Ishikawa (cell line): Measurements from ENCODE around the gene MAP3K21.

Source experiments
- CEBPB ChIP-seq: IDR thresholded peaks from 2 replicates; pipeline ENCODE4 v1.6.1; 2012
- CREB1 ChIP-seq: IDR thresholded peaks from 2 replicates; pipeline ENCODE4 v1.6.1; 2012; ENCODE audit warnings: low read depth
- EGR1 ChIP-seq: IDR thresholded peaks from 2 replicates; pipeline ENCODE4 v1.6.1; 2012
- EP300 ChIP-seq: IDR thresholded peaks from 2 replicates; pipeline ENCODE4 v1.6.1; 2012; ENCODE audit warnings: borderline replicate concordance
- FOXM1 ChIP-seq: IDR thresholded peaks from 2 replicates; pipeline ENCODE4 v1.6.1; 2012; ENCODE audit warnings: low read depth, borderline replicate concordance
- NFIC ChIP-seq: IDR thresholded peaks from 2 replicates; pipeline ENCODE4 v1.6.1; 2012
- RAD21 ChIP-seq: IDR thresholded peaks from 2 replicates; pipeline ENCODE4 v1.6.1; 2012; ENCODE audit warnings: low read depth
- TAF1 ChIP-seq: IDR thresholded peaks from 2 replicates; pipeline ENCODE4 v1.6.1; 2012; ENCODE audit warnings: low read depth, mild to moderate bottlenecking
- TCF12 ChIP-seq: IDR thresholded peaks from 2 replicates; pipeline ENCODE4 v1.6.1; 2012; ENCODE audit warnings: low read depth
- TEAD4 ChIP-seq: IDR thresholded peaks from 2 replicates; pipeline ENCODE4 v1.6.1; 2012
- YY1 ChIP-seq: IDR thresholded peaks from 2 replicates; pipeline ENCODE4 v1.6.1; 2012; ENCODE audit warnings: low read depth
- ZBTB7A ChIP-seq: IDR thresholded peaks from 2 replicates; pipeline ENCODE4 v1.6.1; 2012; ENCODE audit warnings: low read depth
- TF ChIP-seq, protein P1 (sequence below): IDR thresholded peaks from 2 replicates; pipeline ENCODE4 v1.6.1; 2012
- TF ChIP-seq, protein P2 (sequence below): IDR thresholded peaks from 2 replicates; pipeline ENCODE4 v1.6.1; 2012
- TF ChIP-seq, protein P3 (sequence below): IDR thresholded peaks from 2 replicates; pipeline ENCODE4 v1.6.1; 2012; ENCODE audit warnings: low read depth, mild to moderate bottlenecking

Gene MAP3K21

DNA sequence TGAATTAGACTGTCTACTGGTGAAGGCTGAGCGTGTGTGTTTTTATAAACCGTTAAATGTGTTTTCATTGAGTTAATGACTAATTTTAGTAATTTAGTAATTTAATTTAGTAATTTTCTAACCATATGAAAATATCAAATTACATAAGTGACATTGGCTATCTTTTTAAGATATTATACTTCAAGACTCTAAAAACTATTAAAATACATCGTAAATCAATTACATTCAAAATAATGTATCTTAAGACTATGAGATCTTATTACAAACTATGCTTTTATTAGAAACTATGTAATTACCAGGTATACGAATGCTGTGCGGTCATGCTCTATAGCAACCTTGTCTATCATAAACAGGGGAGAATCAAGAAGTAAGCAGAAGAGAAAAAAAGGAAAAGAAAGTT is 21.6 kb downstream of the MAP3K21 start:
- no peak for TF ChIP-seq RAD21
- no peak for TF ChIP-seq FOXM1
- TF ChIP-seq CEBPB: no peak
- TF ChIP-seq ZBTB7A: no peak
- TF ChIP-seq EP300: no peak
- TF ChIP-seq CREB1: no peak
- TF ChIP-seq TCF12: no peak
- no peak for TF ChIP-seq TAF1
- TF ChIP-seq, protein P1, sequence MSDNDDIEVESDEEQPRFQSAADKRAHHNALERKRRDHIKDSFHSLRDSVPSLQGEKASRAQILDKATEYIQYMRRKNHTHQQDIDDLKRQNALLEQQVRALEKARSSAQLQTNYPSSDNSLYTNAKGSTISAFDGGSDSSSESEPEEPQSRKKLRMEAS: no peak
- TF ChIP-seq, protein P2, sequence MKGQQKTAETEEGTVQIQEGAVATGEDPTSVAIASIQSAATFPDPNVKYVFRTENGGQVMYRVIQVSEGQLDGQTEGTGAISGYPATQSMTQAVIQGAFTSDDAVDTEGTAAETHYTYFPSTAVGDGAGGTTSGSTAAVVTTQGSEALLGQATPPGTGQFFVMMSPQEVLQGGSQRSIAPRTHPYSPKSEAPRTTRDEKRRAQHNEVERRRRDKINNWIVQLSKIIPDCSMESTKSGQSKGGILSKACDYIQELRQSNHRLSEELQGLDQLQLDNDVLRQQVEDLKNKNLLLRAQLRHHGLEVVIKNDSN: no peak
- no peak for TF ChIP-seq YY1
- TF ChIP-seq, protein P3, sequence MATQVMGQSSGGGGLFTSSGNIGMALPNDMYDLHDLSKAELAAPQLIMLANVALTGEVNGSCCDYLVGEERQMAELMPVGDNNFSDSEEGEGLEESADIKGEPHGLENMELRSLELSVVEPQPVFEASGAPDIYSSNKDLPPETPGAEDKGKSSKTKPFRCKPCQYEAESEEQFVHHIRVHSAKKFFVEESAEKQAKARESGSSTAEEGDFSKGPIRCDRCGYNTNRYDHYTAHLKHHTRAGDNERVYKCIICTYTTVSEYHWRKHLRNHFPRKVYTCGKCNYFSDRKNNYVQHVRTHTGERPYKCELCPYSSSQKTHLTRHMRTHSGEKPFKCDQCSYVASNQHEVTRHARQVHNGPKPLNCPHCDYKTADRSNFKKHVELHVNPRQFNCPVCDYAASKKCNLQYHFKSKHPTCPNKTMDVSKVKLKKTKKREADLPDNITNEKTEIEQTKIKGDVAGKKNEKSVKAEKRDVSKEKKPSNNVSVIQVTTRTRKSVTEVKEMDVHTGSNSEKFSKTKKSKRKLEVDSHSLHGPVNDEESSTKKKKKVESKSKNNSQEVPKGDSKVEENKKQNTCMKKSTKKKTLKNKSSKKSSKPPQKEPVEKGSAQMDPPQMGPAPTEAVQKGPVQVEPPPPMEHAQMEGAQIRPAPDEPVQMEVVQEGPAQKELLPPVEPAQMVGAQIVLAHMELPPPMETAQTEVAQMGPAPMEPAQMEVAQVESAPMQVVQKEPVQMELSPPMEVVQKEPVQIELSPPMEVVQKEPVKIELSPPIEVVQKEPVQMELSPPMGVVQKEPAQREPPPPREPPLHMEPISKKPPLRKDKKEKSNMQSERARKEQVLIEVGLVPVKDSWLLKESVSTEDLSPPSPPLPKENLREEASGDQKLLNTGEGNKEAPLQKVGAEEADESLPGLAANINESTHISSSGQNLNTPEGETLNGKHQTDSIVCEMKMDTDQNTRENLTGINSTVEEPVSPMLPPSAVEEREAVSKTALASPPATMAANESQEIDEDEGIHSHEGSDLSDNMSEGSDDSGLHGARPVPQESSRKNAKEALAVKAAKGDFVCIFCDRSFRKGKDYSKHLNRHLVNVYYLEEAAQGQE: no peak
- TF ChIP-seq NFIC: no peak
- TF ChIP-seq EGR1: no peak
- TF ChIP-seq TEAD4: no peak

DNA sequence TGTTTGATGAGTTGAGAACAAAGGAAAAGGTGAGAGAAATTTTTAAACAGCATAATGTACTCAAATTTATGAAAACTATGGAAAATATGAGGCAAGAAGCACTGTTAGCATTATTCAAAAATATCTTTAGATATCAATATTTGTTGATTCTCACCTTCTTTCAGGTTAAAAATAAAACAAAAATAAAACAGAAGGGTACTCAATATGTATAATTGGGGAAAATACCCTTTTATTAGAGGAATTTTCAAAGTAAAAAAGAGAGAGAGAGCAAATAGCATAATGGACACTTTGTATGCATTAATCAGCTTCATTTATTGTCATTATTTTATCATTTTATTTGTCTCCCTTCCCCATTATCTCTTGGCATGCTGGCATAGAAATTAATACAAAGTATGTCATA is 27.5 kb downstream of the MAP3K21 start:
- TF ChIP-seq CREB1 (no peak), TEAD4 (no peak), CEBPB (no peak), EP300 (no peak)
- TF ChIP-seq, protein P2: no peak
- TF ChIP-seq, protein P1: no peak
- TF ChIP-seq, protein P3: no peak

DNA sequence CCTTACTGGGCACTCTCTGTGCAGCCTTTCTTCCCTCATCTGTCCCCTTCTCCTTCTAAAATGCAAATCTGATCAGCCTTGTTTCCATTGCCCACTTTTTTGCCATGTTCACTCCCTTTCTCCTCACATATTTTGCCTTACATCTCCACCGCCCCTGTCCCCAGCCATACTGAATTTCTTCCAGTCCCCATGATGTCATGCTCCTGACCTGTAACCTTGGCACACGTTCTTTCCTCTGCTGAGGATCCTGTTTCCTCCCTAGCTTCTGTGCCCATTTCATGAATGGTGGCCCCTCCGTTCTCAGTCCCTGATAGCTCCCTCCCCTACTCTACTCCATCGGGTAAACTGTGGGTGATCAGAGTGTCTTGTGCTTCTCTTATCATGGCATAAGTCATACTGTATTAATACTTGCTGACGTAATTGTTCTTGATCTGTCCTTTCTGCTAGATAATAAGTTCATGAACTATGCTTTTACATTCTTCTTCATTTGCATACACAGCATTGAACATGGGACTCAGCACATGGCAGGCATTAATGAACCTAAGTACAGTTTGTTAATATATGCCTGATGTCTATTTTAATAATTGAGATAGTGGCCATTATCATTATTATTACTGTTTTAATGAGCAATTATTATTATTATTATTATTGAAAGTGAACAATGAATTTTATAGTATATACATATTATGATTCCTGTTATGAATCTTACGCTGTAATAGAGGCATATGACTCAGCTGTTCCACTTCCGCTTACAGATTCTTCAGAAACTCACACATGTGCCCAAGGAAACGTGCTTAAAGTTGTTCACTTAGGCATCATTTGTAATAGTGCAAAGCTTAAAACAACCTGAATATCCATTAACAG is 28.5 kb downstream of the MAP3K21 start:
- TF ChIP-seq, protein P2: no peak
- TF ChIP-seq TAF1 (no peak), ZBTB7A (no peak), TCF12 (no peak), RAD21 (no peak), TEAD4 (no peak), NFIC (no peak), CEBPB (no peak), EGR1 (no peak), CREB1 (no peak), YY1 (no peak), EP300 (no peak), FOXM1 (no peak)
- TF ChIP-seq, protein P1: no peak
- TF ChIP-seq, protein P3: no peak

DNA sequence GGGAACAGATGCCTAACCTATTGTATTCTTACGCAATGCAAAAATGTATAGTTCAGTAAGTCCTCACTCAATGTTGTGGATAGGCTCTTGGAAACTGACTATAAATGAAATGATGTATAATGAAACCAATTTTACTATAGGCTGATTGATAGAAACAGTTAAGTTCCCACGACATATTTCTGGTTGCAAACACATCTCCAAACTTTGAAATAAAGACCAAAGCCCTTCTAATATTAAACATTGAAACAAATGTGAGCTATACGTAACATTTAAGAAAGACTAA is 29.1 kb downstream of the MAP3K21 start:
- TF ChIP-seq EGR1: no peak
- TF ChIP-seq, protein P3: no peak
- TF ChIP-seq, protein P2: no peak
